HL-60/S4 (cell line): ENCODE results near the gene PRSS33.

Experiments used
- in situ Hi-C: fragments of 300-500 bp; cut with MboI; formaldehyde crosslinking; loops from 2 replicates; pipeline ENCODE4 v1.14.3; 2022; ENCODE audit warnings: low sequenced_read_pairs

The PRSS33 gene

GRCh38 chr16:2777903-2778629, 9.3 kb downstream of the PRSS33 start:
- in situ Hi-C loops = no loop called here

GRCh38 chr16:2777231-2777902, 10.0 kb downstream of the PRSS33 start, which contains the start of gene ELOB:
Gene ELOB, minus strand, starts transcription at chr16:2777280. Its CDS starts 41 bp downstream, at chr16:2777239.
- in situ Hi-C loops = no loop called here

GRCh38 chr16:2776500-2777139, 10.7 kb downstream of the PRSS33 start:
- in situ Hi-C loops = no loop called here

- in situ Hi-C loops = no loop called here
Measured at GRCh38 chr16:2775765-2776499, 11.4 kb downstream of the PRSS33 start.

DNA sequence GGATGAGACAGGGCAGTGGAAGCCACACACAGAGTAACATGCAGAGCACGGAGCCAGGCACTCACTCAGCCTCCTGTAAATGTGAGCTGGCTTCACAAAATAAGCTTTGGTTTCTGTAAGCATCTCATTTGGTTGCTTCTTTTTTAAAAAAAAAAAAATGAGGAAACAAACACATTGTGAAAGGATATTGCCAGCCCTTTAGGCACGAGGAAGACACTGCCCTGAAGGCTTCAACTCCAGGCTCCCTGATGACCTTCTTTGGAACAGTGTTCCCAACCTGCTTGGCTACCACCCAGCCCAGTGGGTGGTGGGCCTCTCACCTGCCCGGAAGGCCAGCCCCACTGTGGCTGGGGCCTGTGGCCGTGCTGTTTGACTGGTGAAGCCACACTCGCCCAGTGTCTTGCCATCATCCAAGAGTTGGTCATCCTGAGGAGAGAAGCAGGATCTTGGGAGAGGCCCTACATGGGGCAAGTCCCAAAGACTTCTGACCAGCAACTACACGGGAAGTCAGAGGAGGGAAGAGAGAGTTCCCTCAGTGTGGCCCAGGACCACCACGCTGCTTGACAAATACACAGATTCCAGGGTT, 12.1 kb downstream of the PRSS33 start:
- in situ Hi-C loops = no loop called here

DNA sequence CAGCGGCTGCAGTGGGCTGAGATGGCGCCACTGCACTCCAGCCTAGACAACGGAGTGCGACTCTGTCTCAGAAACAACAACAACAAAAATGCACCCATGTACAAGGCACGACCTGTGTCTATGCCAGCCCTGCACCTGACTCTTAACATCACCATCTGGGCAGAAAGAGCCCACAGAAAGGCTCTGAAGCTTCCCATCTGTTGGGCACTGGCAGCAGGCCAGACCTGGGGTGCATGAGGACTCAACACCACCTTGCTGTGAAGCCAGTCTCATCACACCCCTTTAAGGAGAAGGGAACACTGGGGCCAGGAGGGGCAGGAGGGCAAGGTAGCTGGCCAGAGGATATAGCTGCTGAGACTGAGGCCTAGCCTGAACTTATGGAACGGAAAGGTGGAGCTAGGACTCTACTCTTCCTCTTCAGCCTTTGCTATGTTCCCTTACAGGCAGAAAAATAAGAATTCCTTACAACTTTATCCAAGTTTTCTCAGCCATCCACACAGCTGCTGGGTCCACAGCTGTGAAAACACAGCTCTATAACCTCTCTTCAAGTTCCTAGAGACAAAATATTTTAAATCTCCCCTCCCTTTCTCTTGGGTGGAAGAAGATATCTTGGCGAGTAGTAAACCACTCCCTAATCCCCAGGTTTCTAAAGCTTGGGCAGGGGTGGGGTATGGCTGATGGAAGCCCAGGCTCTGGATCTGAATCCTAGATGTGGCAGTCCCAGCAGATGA, 13.0 kb downstream of the PRSS33 start:
- in situ Hi-C loops = no loop called here

GRCh38 chr16:2773188-2773968, 14.0 kb downstream of the PRSS33 start:
- in situ Hi-C loops = no loop called here

DNA sequence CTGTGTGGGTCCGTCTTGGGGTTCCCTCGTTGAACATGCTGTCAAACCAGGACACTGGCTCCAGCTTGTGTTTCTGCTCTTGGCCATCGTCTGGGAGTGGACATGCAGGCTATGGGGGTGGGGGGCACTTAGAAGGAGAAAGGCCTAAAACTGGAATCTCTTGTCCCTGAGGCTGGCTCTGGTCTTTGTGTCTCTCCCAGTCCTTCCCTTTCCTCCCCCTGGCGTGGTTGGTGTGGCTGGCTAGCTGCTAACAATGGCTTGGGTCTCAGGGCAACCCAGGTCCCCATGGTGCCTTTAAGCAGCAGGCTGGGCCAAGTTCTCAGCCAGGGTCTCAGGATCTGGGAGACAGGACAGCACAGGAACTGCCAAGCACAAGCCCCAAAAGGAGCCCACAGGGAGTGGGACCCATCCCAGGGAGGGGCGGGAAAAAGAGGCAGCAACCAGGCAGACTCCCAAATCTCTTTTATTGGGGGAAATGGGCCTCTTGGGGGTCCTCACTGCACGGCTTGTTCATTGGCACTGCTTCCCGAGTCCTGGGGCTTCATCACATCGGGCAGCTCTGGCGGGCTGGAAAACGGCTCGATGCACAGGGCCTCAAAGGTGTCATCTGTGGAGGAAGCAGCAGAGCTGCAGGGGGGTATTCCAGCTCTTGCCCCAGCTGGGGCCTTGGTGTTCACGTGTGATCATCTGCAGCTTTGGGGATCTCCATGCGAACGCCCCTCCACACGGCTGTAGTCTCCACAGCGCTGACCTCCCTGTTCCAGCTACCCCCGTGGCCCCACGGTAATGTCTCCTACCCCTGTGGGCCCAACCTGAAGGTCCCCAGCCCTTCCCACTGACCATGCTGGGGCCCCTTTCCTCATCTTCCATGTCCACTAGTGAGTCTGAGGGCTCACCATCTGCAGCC, 15.6 kb downstream of the PRSS33 start:
- in situ Hi-C loops = no loop called here

DNA sequence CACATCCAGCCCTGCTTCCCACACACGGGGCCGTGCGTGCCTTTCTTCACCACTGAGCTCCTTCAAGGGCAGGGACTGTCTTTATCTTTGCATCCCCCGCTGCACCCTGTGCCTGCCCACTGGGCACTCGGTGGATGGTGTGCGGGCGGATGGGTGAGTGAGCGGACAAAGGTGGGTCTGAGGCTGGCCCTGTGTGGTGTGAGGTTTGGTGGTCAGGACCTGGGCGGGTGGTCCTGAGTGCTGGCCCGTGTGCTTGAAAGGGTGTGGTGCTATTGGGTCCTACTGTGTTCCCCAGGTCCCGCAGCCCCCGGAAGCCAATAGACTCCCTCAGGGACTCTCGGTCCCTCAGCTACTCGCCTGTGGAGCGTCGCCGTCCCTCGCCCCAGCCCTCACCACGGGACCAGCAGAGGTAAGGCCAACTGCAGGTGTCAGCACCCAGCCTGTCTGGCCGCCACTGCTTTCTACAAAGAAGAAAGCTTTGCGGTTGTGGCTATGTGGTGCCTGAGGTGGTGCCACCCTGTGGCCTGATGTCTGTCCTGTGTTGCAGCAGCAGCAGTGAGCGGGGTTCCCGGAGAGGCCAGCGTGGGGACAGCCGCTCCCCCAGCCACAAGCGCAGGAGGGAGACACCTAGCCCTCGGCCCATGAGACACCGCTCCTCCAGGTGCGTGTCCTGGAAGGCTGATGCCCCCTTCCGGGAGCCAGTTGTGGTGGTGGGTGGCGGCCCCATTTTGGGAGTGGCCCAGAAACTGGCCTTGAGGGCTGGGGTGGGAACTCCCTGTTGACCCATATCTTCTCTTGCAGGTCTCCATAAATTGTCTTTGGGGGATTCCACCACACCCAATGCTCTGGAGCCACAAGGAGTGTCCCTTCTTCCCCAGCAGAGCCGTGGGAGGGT, 17.1 kb downstream of the PRSS33 start:
- in situ Hi-C loops = no loop called here

- in situ Hi-C loops = no loop called here
Measured at GRCh38 chr16:2769675-2770056, 17.7 kb downstream of the PRSS33 start.

- in situ Hi-C loops = no loop called here
Measured at GRCh38 chr16:2769100-2769529, 18.2 kb downstream of the PRSS33 start.

GRCh38 chr16:2768403-2769089, 18.8 kb downstream of the PRSS33 start:
- in situ Hi-C loops = no loop called here

- in situ Hi-C loops = no loop called here
Measured at GRCh38 chr16:2767891-2768290, 19.5 kb downstream of the PRSS33 start.

GRCh38 chr16:2767140-2767731, 20.1 kb downstream of the PRSS33 start:
- in situ Hi-C loops = no loop called here

DNA sequence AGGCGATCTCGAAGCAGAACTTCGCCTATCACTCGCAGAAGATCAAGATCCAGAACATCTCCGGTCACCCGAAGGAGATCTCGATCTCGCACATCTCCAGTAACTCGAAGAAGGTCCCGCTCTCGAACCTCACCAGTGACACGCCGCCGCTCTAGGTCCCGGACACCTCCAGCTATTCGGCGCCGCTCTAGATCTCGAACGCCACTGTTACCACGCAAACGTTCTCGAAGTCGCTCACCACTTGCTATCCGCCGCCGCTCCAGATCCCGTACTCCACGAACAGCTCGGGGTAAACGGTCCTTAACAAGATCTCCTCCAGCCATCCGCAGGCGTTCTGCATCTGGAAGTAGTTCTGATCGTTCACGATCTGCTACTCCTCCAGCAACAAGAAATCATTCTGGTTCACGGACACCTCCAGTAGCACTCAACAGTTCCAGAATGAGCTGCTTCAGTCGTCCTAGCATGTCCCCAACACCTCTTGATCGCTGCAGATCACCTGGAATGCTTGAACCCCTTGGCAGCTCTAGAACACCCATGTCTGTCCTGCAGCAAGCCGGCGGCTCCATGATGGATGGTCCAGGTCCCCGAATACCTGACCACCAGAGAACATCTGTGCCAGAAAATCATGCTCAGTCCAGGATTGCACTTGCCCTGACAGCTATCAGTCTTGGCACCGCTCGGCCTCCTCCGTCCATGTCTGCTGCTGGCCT, 20.8 kb downstream of the PRSS33 start:
- in situ Hi-C loops = no loop called here
